Colonic mucosa (tissue), 4 donors: ENCODE data around the gene P2RX3. TPM values are rescaled to one million over a fixed set of nuclear protein-coding genes. Genes with fewer than 3 reads are reported as not detected.

Experiments
- DNase-seq: peaks from one replicate; pipeline ENCODE4 v3.0.0-alpha.2; 2020
- H3K27ac ChIP-seq: fragments of 200-600 bp; one replicate; pipeline ENCODE4 v1.8.0; 2021
- H3K27me3 ChIP-seq: fragments of 200-600 bp; one replicate; pipeline ENCODE4 v1.8.0; 2021
- H3K36me3 ChIP-seq: fragments of 200-600 bp; one replicate; pipeline ENCODE4 v1.8.0; 2021
- H3K4me1 ChIP-seq: fragments of 200-600 bp; one replicate; pipeline ENCODE4 v1.8.0; 2021; ENCODE audit warnings: mild to moderate bottlenecking
- H3K4me3 ChIP-seq: fragments of 200-600 bp; one replicate; pipeline ENCODE4 v1.8.0; 2021
- H3K9ac ChIP-seq, 2 donors: one replicate each; pipeline ENCODE4 v1.7.0; 2013; ENCODE audit warnings: control low read depth in 2 of 2, low read depth in 2 of 2, low read length in 2 of 2
- H3K9me3 ChIP-seq: fragments of 200-600 bp; one replicate; pipeline ENCODE4 v1.8.0; 2021
- intact Hi-C: fragments of 100-400 bp; cut with DNase I; formaldehyde crosslinking; loops from one replicate; pipeline ENCODE4 v1.14.1; 2022
- total RNA-seq, 2 donors: library from RNA; stranded (reverse); fragmentation: NEBNext Ultra II Directional in 1 of 2; extraction: Animal tissue kit (Norgen Biotek cat#: 25700) in 1 of 2; gene quantifications; one replicate each; pipeline ENCODE4 v1.2.1, GENCODE V29; 2021
- TF ChIP-seq, protein P1 (sequence below): fragments of 200-600 bp; IDR thresholded peaks from one replicate; pipeline ENCODE4 v1.8.0; 2022; ENCODE audit warnings: antibody characterized with exemption, mild to moderate bottlenecking
- donor health status: healthy.
- donor health status: DM: no; HTN: no; CAD: no.
- donor health status: DM: no; HTN: no; CAD: no.

Gene P2RX3
- total RNA-seq, 2 donors from 2014 or later, result not detected

DNA sequence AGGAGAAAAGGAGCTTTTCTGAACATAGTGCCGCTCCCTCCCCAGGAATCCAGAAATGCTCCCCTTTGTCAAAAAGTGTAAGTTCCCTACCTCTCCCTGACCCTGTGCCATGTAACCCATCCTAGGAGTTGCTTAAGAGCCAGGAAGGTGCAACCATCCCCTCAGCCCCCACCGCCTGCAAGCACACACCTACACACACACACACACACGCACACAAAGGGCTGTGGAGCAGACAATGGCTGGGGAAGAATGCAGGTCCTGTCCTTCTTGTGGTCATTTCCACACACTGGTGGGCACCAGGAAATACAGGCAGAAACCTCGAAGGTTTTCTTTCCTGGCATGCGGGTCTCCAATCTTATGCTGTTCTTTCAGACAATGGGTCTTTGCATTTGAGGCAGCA, 1.2 kb downstream of the P2RX3 start:
- no peak overlapping the region for H3K9ac ChIP-seq
- intact Hi-C loops, result no loop called here
- H3K36me3 ChIP-seq, result no peaks in the 10 kb centered on the region
- TF ChIP-seq, protein P1, sequence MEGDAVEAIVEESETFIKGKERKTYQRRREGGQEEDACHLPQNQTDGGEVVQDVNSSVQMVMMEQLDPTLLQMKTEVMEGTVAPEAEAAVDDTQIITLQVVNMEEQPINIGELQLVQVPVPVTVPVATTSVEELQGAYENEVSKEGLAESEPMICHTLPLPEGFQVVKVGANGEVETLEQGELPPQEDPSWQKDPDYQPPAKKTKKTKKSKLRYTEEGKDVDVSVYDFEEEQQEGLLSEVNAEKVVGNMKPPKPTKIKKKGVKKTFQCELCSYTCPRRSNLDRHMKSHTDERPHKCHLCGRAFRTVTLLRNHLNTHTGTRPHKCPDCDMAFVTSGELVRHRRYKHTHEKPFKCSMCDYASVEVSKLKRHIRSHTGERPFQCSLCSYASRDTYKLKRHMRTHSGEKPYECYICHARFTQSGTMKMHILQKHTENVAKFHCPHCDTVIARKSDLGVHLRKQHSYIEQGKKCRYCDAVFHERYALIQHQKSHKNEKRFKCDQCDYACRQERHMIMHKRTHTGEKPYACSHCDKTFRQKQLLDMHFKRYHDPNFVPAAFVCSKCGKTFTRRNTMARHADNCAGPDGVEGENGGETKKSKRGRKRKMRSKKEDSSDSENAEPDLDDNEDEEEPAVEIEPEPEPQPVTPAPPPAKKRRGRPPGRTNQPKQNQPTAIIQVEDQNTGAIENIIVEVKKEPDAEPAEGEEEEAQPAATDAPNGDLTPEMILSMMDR, result no peak
- no peak overlapping the region for H3K4me3 ChIP-seq
- H3K9me3 ChIP-seq, result no peaks in the 10 kb centered on the region
- H3K27me3 ChIP-seq, result no peaks in the 10 kb centered on the region
- DNase-seq, result no peak
- peaks cover 6% of the 10 kb centered on the region for H3K4me1 ChIP-seq
- H3K27ac ChIP-seq, result no peak overlapping the region

DNA sequence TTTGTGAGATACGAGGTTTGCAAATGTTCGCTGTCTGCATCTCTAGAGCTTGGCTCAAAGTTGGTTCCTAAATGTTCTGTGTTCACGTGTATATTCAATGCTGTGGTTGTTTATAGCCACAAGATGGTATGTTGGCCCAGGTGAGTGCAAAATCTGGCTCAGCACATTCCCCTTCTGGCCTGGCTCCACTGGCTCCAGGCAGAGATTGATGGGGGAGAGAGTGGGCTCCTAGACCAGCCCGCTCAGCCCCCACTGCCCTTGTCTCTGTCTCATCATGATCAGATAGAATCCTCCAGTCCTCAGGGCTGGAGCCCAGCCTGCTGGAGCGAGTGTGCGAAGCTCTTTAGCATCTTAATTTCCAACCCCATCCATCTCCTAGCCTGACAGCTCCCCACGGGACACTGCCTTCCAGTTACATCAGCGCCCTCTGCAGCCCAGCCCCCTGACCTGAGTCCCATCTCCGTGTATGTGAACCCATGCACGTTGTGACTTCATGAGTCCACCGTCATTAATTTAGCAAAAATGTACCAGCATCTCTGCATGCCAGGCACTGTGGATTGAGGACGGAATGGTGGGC, 2.0 kb downstream of the P2RX3 start:
- Histone ChIP-seq H3K27ac (no peak overlapping the region), H3K36me3 (no peaks in the 10 kb centered on the region), H3K9me3 (no peaks in the 10 kb centered on the region), H3K4me1 (no peaks in the 10 kb centered on the region), H3K9ac (no peak overlapping the region), H3K4me3 (no peak overlapping the region), H3K27me3 (no peaks in the 10 kb centered on the region)
- TF ChIP-seq, protein P1, result no peak
- intact Hi-C loops, result no loop called here
- no peak for DNase-seq

DNA sequence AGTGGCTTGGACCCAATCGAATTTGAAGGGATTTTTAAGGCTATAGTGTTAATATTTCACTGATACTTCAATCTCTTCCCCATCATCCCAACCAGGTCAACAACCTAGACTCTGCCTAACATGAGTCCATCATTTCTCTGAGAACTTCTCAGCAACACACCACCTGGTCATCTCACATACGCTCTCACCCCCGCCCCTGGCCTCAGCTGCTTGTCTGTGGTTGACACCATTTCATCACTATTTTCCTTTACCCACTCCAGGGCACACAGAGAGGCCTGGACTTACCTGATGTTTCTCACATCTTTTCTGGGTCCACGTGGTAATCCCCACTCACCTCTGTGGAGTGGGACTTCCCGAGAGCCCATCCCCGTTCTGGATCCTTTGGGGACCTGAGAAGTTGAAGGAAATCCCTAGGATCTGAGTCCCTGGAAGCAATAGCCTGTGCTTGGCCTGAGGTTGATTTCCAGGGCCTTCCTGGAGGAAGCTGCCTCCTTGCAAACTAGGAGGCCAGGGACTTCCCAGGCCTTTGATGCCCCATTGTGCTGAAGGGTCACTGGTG, 3.2 kb downstream of the P2RX3 start:
- no peak overlapping the region for H3K27ac ChIP-seq
- H3K9ac ChIP-seq, result no peak overlapping the region
- DNase-seq, result no peak
- H3K36me3 ChIP-seq, result no peaks in the 10 kb centered on the region
- TF ChIP-seq, protein P1, result no peak
- no peak overlapping the region for H3K4me3 ChIP-seq
- H3K27me3 ChIP-seq, result no peaks in the 10 kb centered on the region
- no peaks in the 10 kb centered on the region for H3K4me1 ChIP-seq
- H3K9me3 ChIP-seq, result no peaks in the 10 kb centered on the region
- intact Hi-C loops, result no loop called here

DNA sequence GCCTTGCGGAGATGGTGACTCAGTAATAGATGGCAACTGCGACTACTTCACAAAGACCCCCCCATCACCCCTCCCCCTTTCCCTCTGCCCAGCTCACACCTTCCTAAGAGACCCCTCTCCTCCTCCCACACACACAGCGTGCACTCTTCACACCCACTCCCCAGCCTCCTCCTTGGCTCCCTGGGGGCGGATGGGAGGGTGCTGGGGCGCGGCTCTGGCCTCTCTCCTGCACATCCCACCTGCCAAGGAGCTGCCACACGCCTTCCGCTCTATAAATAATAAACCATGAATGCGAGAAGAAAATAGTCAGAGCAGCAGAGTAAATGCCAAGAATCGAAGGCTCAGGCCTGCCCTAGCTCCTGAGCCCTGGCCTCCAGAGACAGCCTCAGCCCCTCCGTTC, 4.5 kb downstream of the P2RX3 start:
- no peaks in the 10 kb centered on the region for H3K4me1 ChIP-seq
- intact Hi-C loops, result no loop called here
- H3K9ac ChIP-seq, result no peak overlapping the region
- TF ChIP-seq, protein P1, result no peak
- H3K27me3 ChIP-seq, result no peaks in the 10 kb centered on the region
- DNase-seq, result no peak
- no peaks in the 10 kb centered on the region for H3K9me3 ChIP-seq
- no peaks in the 10 kb centered on the region for H3K36me3 ChIP-seq
- H3K4me3 ChIP-seq, result no peak overlapping the region
- no peak overlapping the region for H3K27ac ChIP-seq

DNA sequence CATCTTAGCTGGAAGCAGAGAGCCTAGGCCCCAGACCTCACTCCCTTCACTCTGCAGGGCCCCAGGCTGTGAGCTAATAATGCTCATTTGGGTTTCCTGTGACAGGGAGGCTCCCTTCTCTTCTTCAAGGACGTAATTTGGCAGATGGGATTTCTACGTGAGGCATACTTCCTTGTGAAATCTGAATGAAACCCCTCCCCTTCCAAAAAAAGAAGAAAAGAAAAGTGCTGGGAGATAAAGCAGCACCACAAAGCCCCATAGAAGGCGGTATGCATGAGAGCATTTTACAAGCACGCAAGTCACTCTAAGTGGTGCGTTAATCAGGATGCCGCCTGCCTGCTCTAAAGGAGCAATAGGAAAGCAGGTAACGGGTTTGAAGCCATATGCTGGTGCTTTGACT, 5.7 kb downstream of the P2RX3 start:
- Histone ChIP-seq H3K9me3 (no peaks in the 10 kb centered on the region), H3K4me3 (no peak overlapping the region), H3K36me3 (no peaks in the 10 kb centered on the region), H3K27ac (no peak overlapping the region), H3K4me1 (no peaks in the 10 kb centered on the region), H3K9ac (no peak overlapping the region), H3K27me3 (no peaks in the 10 kb centered on the region)
- TF ChIP-seq, protein P1, result no peak
- intact Hi-C loops, result no loop called here
- no peak for DNase-seq
